ENCODE data around the gene MRPL44.
"Not testable (repeated sequence)": the region's sequence is repeated elsewhere in the genome, so short reads cannot be mapped to it uniquely, and the experiment has no call there.

MRPL44 gene

GRCh38 chr2:223971731-223972130 is 14.5 kb downstream of the MRPL44 start:
- DNase-seq (ENCODE audit: low read depth), result no peak

GRCh38 chr2:223972656-223973102 is 15.4 kb downstream of the MRPL44 start:
- no peak for DNase-seq (ENCODE audit: low read depth)

GRCh38 chr2:223973606-223974005 is 16.3 kb downstream of the MRPL44 start:
- no peak for DNase-seq (ENCODE audit: low read depth)

GRCh38 chr2:223976635-223977226 is 19.5 kb downstream of the MRPL44 start:
- DNase-seq (ENCODE audit: low read depth), result no peak

- no peak for DNase-seq (ENCODE audit: low read depth)
Measured at GRCh38 chr2:223978451-223978850, 21.2 kb downstream of the MRPL44 start.

- DNase-seq (ENCODE audit: low read depth), result peak; percentile 7
Measured at GRCh38 chr2:223979730-223980396, 22.6 kb downstream of the MRPL44 start.

- no peak for DNase-seq (ENCODE audit: low read depth)
Measured at GRCh38 chr2:223980397-223980735, 23.1 kb downstream of the MRPL44 start.

- no peak for DNase-seq (ENCODE audit: low read depth)
Measured at GRCh38 chr2:223980803-223981202, 23.5 kb downstream of the MRPL44 start.

- DNase-seq (ENCODE audit: low read depth), result no peak
Measured at GRCh38 chr2:223981241-223981640, 24.0 kb downstream of the MRPL44 start.

- no peak for DNase-seq (ENCODE audit: low read depth)
Measured at GRCh38 chr2:223989206-223989855, 32.1 kb downstream of the MRPL44 start.

GRCh38 chr2:223989856-223990232 is 32.6 kb downstream of the MRPL44 start:
- DNase-seq (ENCODE audit: low read depth), result no peak

GRCh38 chr2:223991611-223992010 is 34.3 kb downstream of the MRPL44 start:
- DNase-seq (ENCODE audit: low read depth), result no peak

GRCh38 chr2:223993634-223994232 is 36.5 kb downstream of the MRPL44 start:
- peak; percentile 77 for DNase-seq (ENCODE audit: low read depth)

- DNase-seq (ENCODE audit: low read depth), result no peak
Measured at GRCh38 chr2:223994562-223995162, 37.4 kb downstream of the MRPL44 start.

- peak; percentile 39 for DNase-seq (ENCODE audit: low read depth)
Measured at GRCh38 chr2:223995569-223995968, 38.3 kb downstream of the MRPL44 start.

GRCh38 chr2:223996391-223996790 is 39.1 kb downstream of the MRPL44 start:
- no peak for DNase-seq (ENCODE audit: low read depth)

GRCh38 chr2:223997938-223998337 is 40.7 kb downstream of the MRPL44 start:
- no peak for DNase-seq (ENCODE audit: low read depth)

- no peak for DNase-seq (ENCODE audit: low read depth)
Measured at GRCh38 chr2:223998948-223999347, 41.7 kb downstream of the MRPL44 start.

GRCh38 chr2:223999862-224000261 is 42.6 kb downstream of the MRPL44 start:
- DNase-seq (ENCODE audit: low read depth), result no peak

- not testable (repeated sequence) for DNase-seq (ENCODE audit: low read depth)
Measured at GRCh38 chr2:224000662-224001061, 43.4 kb downstream of the MRPL44 start.

GRCh38 chr2:224004105-224004695 is 46.9 kb downstream of the MRPL44 start:
- DNase-seq (ENCODE audit: low read depth), result peak; percentile 68

GRCh38 chr2:224008702-224009261 is 51.5 kb downstream of the MRPL44 start:
- no peak for DNase-seq (ENCODE audit: low read depth)

All from fibroblast of gingiva (primary cell).